ENCODE results near the gene SPEG. TPM values are rescaled to one million over a fixed set of nuclear protein-coding genes. Genes with fewer than 3 reads are reported as not detected.

SPEG gene
- total and polyA plus RNA-seq, 2 donors (not counting 3 experiments of a cell fraction or from before 2014, with no cell fraction given): 0.84 to 3.5 TPM

DNA sequence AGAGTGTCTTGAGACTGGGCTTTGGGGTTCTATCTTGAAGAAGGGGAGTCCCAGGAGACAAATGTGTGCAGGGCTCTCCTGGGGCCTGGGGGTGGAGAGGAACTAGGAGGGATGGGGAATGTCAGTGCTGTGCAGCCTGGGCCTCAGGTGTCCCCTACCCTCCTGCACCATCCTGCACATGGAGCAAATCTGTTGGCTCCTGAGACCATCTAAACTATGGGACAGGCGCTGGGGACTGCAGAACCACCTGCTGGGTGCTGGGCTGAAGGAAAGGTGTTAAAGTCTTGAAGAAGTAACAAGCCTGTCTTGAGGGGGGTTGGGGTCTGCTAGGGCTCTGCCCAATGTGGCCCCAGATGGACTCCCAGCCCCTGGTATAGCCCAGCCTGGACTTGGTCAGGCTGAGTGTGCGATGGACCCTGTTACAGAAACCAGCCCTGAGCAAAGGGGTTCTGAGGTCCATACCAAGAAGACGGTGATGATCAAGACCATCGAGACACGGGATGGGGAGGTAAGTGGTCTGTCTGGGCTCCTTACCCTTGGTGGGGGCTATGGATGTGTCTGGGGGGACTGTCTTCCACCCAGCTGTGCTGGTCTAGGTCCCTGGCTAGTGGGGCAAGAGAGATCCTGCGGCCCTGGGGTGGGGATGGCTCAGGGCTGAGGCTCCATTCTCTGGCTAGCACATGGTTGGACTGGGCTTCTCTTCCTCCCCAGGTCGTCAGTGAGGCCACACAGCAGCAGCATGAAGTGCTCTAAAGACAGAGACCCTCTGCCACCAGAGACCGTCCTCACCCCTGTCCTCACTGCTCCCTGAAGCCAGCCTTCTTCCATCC, 9.2 kb upstream of the SPEG start:
- Histone ChIP-seq H3K4me3 (replicated peaks in 1 of 3; ENCODE audit: insufficient read depth in 1 of 3, low read depth in 1 of 3, low read length in 3 of 3) (no peak overlapping the region), H3K9me1 (replicated peaks; ENCODE audit: control insufficient read depth, extremely low read depth, insufficient read depth, low read length) (no peaks in the 10 kb centered on the region), H3K79me2 (ENCODE audit: control insufficient read depth, insufficient read depth, low read length) (no peaks in the 10 kb centered on the region), H3K9me3 (replicated peaks; ENCODE audit: control insufficient read depth, insufficient read depth, low read length) (no peaks in the 10 kb centered on the region), H3K36me3 (ENCODE audit: control insufficient read depth in 2 of 2, extremely low read depth in 1 of 2, insufficient read depth in 2 of 2, low read length in 2 of 2) (no peaks in the 10 kb centered on the region), H3K4me2 (ENCODE audit: insufficient read depth, low read length) (no peak overlapping the region), H3K9ac (replicated peaks; ENCODE audit: extremely low read depth, insufficient read depth, low read length) (no peak overlapping the region), H3K27ac (ENCODE audit: insufficient read depth, low read depth, low read length) (no peak overlapping the region), H3K27me3 (ENCODE audit: control insufficient read depth in 2 of 2, insufficient read depth in 2 of 2, low read length in 2 of 2) (peaks cover 0 to 5% of the 10 kb centered on the region in 2 experiments), H4K20me1 (replicated peaks; ENCODE audit: control insufficient read depth, extremely low read depth, insufficient read depth, low read length) (no peaks in the 10 kb centered on the region), H3K4me1 (ENCODE audit: control insufficient read depth, extremely low read depth, insufficient read depth, low read length) (no peaks in the 10 kb centered on the region), H2AFZ (ENCODE audit: low read depth, low read length) (no peak overlapping the region)
- dilution Hi-C loops (cut with MboI; ENCODE audit: extremely low pct_ligation_motif_present, low sequenced_read_pairs): no loop called here
- intact Hi-C loops (cut with micrococcal nuclease): no loop called here
- TF ChIP-seq FOS (IDR thresholded peaks at IDR 0.05; ENCODE audit: borderline replicate concordance, insufficient read depth, low read length) (no peak), MYC (IDR thresholded peaks at IDR 0.05; ENCODE audit: low read depth, low read length) (no peak), POLR2A (IDR thresholded peaks at IDR 0.05; ENCODE audit: low read depth, low read length) (no peak), JUN (IDR thresholded peaks at IDR 0.05; ENCODE audit: borderline replicate concordance, insufficient read depth, insufficient read length, low read depth) (no peak), EZH2 (IDR thresholded peaks at IDR 0.05; ENCODE audit: borderline replicate concordance, low read depth, low read length, severe bottlenecking) (no peak), GATA2 (IDR thresholded peaks at IDR 0.05; ENCODE audit: insufficient read depth, insufficient read length, low read depth, low read length) (no peak), POLR2AphosphoS5 (IDR thresholded peaks at IDR 0.05; ENCODE audit: insufficient read depth, low read depth, low read length) (no peak)
- TF ChIP-seq, protein P1, sequence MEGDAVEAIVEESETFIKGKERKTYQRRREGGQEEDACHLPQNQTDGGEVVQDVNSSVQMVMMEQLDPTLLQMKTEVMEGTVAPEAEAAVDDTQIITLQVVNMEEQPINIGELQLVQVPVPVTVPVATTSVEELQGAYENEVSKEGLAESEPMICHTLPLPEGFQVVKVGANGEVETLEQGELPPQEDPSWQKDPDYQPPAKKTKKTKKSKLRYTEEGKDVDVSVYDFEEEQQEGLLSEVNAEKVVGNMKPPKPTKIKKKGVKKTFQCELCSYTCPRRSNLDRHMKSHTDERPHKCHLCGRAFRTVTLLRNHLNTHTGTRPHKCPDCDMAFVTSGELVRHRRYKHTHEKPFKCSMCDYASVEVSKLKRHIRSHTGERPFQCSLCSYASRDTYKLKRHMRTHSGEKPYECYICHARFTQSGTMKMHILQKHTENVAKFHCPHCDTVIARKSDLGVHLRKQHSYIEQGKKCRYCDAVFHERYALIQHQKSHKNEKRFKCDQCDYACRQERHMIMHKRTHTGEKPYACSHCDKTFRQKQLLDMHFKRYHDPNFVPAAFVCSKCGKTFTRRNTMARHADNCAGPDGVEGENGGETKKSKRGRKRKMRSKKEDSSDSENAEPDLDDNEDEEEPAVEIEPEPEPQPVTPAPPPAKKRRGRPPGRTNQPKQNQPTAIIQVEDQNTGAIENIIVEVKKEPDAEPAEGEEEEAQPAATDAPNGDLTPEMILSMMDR (IDR thresholded peaks at IDR 0.05; ENCODE audit: extremely low read depth in 1 of 2, insufficient read depth in 1 of 2, low read depth in 1 of 2, low read length in 2 of 2): no peak
- TF ChIP-seq, protein P2, sequence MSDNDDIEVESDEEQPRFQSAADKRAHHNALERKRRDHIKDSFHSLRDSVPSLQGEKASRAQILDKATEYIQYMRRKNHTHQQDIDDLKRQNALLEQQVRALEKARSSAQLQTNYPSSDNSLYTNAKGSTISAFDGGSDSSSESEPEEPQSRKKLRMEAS (IDR thresholded peaks at IDR 0.05; ENCODE audit: insufficient read depth, insufficient read length): no peak
- no TSS peak for BruUV-seq (replicated peaks)
- FAIRE-seq: no peak
- CTCF ChIA-PET: interaction anchor here (1.7 kb wide), 1 partner anchor 104 kb away, joined by 9 read pairs; no protein-coding TSS in a partner anchor
- POLR2A ChIA-PET: no interaction called here
- DNase-seq (ENCODE audit: low read depth, low spot score): no peak
